Measurements from ENCODE around the gene TTC38. TPM values are rescaled to one million over a fixed set of nuclear protein-coding genes. Genes with fewer than 3 reads are reported as not detected.

TTC38 gene
- total and polyA plus RNA-seq, 2 experiments from 2014 or later = 21.5 to 27.6 TPM

DNA sequence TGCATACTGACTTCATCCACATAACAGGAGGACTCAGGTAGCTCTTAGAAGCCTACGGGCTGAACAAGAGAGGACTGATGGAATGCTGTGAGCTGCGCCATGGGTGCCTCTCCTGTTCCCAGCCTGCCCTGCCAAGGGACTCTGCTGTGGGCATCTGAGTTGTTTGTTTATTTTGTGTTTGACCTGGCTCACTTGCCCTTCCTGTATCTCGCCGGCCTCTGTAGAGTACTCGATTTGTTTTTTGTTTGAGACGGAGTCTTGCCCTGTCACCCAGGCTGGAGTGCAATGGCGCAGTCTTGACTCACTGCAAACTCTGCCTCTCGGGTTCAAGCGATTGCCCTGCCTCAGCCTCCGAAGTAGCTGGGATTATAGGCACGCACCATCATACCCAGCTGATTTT is 1.8 kb downstream of the TTC38 start:
- Histone ChIP-seq H3K36me3 (ENCODE audit: low read depth) (no peaks in the 10 kb centered on the region), H4K20me1 (ENCODE audit: insufficient read depth) (no peaks in the 10 kb centered on the region), H3K4me1 (ENCODE audit: insufficient read depth) (peaks cover 12% of the 10 kb centered on the region; the same call in 1 of the 2 replicates), H3K4me3 (no peak overlapping the region), H3K27me3 (replicated peaks; ENCODE audit: insufficient read depth) (no peaks in the 10 kb centered on the region), H3F3A (ENCODE audit: insufficient read depth) (0 out of 2 replicates have a peak, but pooled peaks cover 8% of the 10 kb centered on the region), H3K79me2 (ENCODE audit: insufficient read depth) (no peaks in the 10 kb centered on the region), H3K27ac (no peak overlapping the region), H3K9me2 (ENCODE audit: insufficient read depth) (no peaks in the 10 kb centered on the region), H3K4me2 (ENCODE audit: unreplicated experiment) (no peak overlapping the region), H3K9ac (no peak overlapping the region), H2AFZ (no peak overlapping the region), H3K9me3 (ENCODE audit: low read depth) (no peaks in the 10 kb centered on the region)
- TF ChIP-seq EZH2phosphoT487 (IDR thresholded peaks at IDR 0.05; ENCODE audit: insufficient read depth, low read depth) = no peak
- TF ChIP-seq EZH2 (IDR thresholded peaks at IDR 0.05; ENCODE audit: insufficient read depth, poor library complexity, severe bottlenecking) = no peak
- WGBS, 2 experiments (ENCODE audit: low coverage in 1 of 2, low lambda C conversion rate in 2 of 2, missing lambda C conversion rate in 2 of 2) = 90 to 91% methylated on average over 11 of the region's 11 CpGs
- DNase-seq = no peak
- in situ Hi-C loops (cut with MboI) = no loop called here

DNA sequence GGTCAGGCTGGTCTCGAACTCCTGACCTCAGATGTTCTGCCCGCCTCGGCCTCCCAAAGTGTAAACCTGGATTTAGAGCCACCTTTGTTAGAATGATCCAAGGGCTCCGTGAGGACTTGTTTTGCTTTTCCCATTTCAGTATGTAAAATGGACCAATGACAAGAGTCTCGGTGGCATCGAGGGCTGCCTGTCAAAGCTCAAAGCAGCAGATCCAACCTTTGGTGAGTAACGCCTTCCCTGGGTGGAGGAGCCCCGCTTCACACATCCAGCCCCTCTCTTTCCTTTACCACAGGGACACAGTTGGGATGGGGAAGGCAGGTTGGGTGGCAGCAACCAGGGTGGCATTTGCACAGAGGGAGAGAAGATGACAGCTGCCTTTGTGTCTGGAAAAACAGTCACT is 4.4 kb downstream of the TTC38 start:
- H3K79me2 ChIP-seq (ENCODE audit: insufficient read depth) = no peaks in the 10 kb centered on the region
- H2AFZ ChIP-seq = no peak overlapping the region
- TF ChIP-seq EZH2 (IDR thresholded peaks at IDR 0.05; ENCODE audit: insufficient read depth, poor library complexity, severe bottlenecking) = no peak
- TF ChIP-seq EZH2phosphoT487 (IDR thresholded peaks at IDR 0.05; ENCODE audit: insufficient read depth, low read depth) = no peak
- 94 to 97% methylated on average over 8 of the region's 8 CpGs for WGBS, 2 experiments (ENCODE audit: low coverage in 1 of 2, low lambda C conversion rate in 2 of 2, missing lambda C conversion rate in 2 of 2)
- no peak overlapping the region for H3K9ac ChIP-seq
- no peaks in the 10 kb centered on the region for H3K9me3 ChIP-seq (ENCODE audit: low read depth)
- peaks cover 11% of the 10 kb centered on the region; the same call in 1 of the 2 replicates for H3K4me1 ChIP-seq (ENCODE audit: insufficient read depth)
- no peaks in the 10 kb centered on the region for H4K20me1 ChIP-seq (ENCODE audit: insufficient read depth)
- H3K4me2 ChIP-seq (ENCODE audit: unreplicated experiment) = no peak overlapping the region
- DNase-seq = no peak
- no peaks in the 10 kb centered on the region for H3K27me3 ChIP-seq (replicated peaks; ENCODE audit: insufficient read depth)
- no peak overlapping the region for H3K27ac ChIP-seq
- no peak overlapping the region for H3K4me3 ChIP-seq
- H3K36me3 ChIP-seq (ENCODE audit: low read depth) = peaks cover 18% of the 10 kb centered on the region
- no peaks in the 10 kb centered on the region for H3K9me2 ChIP-seq (ENCODE audit: insufficient read depth)
- no peaks in the 10 kb centered on the region for H3F3A ChIP-seq (ENCODE audit: insufficient read depth)
- in situ Hi-C loops (cut with MboI) = no loop called here

DNA sequence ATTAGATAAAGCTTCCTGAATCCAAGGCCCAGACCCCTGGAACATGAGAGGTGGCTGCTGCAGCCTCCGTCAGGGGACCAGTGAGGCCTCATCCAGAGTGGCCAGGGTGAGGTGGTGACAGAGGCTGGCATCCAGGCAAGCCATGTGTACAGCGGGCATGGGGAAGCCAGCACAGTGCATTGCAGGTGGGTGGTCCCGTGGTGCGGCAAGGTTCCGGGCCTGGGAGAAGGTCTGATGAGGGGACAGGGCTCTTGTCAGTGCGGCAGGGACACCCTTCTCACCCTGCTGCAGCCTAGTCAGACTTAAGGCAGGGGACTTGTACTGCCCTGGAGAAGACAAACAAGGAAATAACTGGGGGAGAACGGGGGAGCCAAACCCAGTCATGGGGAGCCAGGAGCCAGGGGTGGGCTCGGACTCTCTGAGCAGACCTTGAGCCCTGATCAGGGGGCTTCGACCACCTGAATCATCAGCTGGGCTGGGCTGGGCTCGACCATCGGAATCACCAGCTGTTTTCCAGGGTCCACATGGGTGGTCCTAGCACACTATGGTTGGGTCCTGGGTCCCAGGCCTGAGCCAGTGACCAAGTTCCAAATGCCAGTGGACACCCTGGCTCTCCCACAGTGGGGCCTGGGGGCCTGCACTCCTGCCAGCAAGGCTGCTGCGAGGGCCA is 5.1 kb downstream of the TTC38 start:
- Histone ChIP-seq H3K79me2 (ENCODE audit: insufficient read depth) (no peaks in the 10 kb centered on the region), H3K9me2 (ENCODE audit: insufficient read depth) (no peaks in the 10 kb centered on the region), H2AFZ (no peak overlapping the region), H3K4me2 (ENCODE audit: unreplicated experiment) (no peak overlapping the region), H3K9ac (no peak overlapping the region), H3K4me1 (ENCODE audit: insufficient read depth) (peaks cover 9% of the 10 kb centered on the region; the same call in 1 of the 2 replicates), H3K36me3 (ENCODE audit: low read depth) (peaks cover 18% of the 10 kb centered on the region), H3K27me3 (replicated peaks; ENCODE audit: insufficient read depth) (no peaks in the 10 kb centered on the region), H3F3A (ENCODE audit: insufficient read depth) (no peaks in the 10 kb centered on the region), H4K20me1 (ENCODE audit: insufficient read depth) (no peaks in the 10 kb centered on the region), H3K9me3 (ENCODE audit: low read depth) (no peaks in the 10 kb centered on the region), H3K27ac (no peak overlapping the region), H3K4me3 (no peak overlapping the region)
- 97% methylated on average over 11 to 12 of the region's 12 CpGs for WGBS, 2 experiments (ENCODE audit: low coverage in 1 of 2, low lambda C conversion rate in 2 of 2, missing lambda C conversion rate in 2 of 2)
- DNase-seq = no peak
- in situ Hi-C loops (cut with MboI) = no loop called here
- TF ChIP-seq EZH2 (IDR thresholded peaks at IDR 0.05; ENCODE audit: insufficient read depth, poor library complexity, severe bottlenecking) (no peak), EZH2phosphoT487 (IDR thresholded peaks at IDR 0.05; ENCODE audit: insufficient read depth, low read depth) (no peak)

DNA sequence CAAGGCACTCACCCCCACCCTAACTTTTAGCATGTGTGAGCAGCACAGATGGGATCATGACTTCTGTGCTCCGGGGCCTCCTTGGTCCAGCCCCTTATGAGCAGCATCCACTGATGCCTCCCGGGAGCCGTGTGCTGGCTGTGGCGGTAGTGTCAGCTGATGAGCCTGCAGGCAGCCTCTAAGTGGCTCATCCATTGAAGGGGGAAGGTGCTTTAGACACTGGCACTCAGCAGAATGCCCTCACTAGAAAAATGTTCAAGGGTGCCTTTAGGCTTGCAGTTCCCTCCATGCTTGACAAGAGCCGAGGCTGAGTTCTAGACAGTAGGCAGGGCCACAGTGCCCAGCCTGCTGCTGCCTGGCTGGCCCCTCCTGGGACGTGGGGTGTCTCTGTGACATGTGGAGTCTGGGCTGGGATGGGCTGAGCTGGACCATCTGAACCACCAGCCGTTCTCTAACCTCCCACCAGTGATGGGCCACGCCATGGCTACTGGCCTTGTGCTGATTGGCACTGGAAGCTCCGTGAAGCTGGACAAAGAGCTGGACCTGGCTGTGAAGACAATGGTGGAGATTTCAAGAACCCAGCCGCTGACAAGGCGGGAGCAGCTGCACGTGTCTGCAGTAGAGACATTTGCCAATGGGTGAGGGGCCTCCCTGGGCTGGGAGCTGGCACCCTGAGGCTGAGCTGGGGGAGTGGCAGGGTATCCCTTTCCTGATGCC is 5.8 kb downstream of the TTC38 start:
- Histone ChIP-seq H4K20me1 (ENCODE audit: insufficient read depth) (no peaks in the 10 kb centered on the region), H3K9ac (no peak overlapping the region), H3K36me3 (ENCODE audit: low read depth) (peaks cover 18% of the 10 kb centered on the region), H3K79me2 (ENCODE audit: insufficient read depth) (no peaks in the 10 kb centered on the region), H3F3A (ENCODE audit: insufficient read depth) (no peaks in the 10 kb centered on the region), H3K4me3 (no peak overlapping the region), H2AFZ (no peak overlapping the region), H3K9me3 (ENCODE audit: low read depth) (no peaks in the 10 kb centered on the region), H3K27me3 (replicated peaks; ENCODE audit: insufficient read depth) (no peaks in the 10 kb centered on the region), H3K4me2 (ENCODE audit: unreplicated experiment) (no peak overlapping the region), H3K4me1 (ENCODE audit: insufficient read depth) (peaks cover 6% of the 10 kb centered on the region; the same call in 1 of the 2 replicates), H3K9me2 (ENCODE audit: insufficient read depth) (no peaks in the 10 kb centered on the region), H3K27ac (no peak overlapping the region)
- in situ Hi-C loops (cut with MboI) = no loop called here
- DNase-seq = no peak
- 87 to 88% methylated on average over 12 of the region's 12 CpGs for WGBS, 2 experiments (ENCODE audit: low coverage in 1 of 2, low lambda C conversion rate in 2 of 2, missing lambda C conversion rate in 2 of 2)
- TF ChIP-seq EZH2 (IDR thresholded peaks at IDR 0.05; ENCODE audit: insufficient read depth, poor library complexity, severe bottlenecking) (no peak), EZH2phosphoT487 (IDR thresholded peaks at IDR 0.05; ENCODE audit: insufficient read depth, low read depth) (no peak)
